ENCODE data around the gene SLC6A5. TPM values are rescaled to one million over a fixed set of nuclear protein-coding genes. Genes with fewer than 3 reads are reported as not detected.

Gene SLC6A5
- total RNA-seq, 2 donors from 2014 or later: 0.11 TPM; not detected in 1

DNA sequence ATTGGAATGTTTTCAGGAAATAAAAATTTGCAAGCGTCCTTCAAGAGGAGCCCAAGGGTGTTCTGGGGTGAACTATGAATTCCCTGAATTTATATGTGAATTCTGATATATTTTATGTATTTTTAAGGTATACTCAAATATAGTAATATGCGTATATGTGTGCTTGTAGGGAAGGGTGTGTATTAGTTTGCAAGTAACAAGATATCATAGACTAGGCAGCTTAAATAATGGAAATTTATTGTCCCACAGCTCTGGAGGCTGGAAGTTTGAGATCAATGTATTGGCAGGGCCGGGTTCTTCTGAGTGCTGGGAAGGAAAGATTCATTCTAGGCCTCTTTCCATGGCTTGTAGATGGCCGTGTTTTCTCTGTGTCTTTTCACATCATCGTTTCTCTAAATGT, 16.2 kb upstream of the SLC6A5 start:
- DNase-seq (ENCODE audit: low spot score): no peak
- TF ChIP-seq, protein P1, sequence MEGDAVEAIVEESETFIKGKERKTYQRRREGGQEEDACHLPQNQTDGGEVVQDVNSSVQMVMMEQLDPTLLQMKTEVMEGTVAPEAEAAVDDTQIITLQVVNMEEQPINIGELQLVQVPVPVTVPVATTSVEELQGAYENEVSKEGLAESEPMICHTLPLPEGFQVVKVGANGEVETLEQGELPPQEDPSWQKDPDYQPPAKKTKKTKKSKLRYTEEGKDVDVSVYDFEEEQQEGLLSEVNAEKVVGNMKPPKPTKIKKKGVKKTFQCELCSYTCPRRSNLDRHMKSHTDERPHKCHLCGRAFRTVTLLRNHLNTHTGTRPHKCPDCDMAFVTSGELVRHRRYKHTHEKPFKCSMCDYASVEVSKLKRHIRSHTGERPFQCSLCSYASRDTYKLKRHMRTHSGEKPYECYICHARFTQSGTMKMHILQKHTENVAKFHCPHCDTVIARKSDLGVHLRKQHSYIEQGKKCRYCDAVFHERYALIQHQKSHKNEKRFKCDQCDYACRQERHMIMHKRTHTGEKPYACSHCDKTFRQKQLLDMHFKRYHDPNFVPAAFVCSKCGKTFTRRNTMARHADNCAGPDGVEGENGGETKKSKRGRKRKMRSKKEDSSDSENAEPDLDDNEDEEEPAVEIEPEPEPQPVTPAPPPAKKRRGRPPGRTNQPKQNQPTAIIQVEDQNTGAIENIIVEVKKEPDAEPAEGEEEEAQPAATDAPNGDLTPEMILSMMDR (IDR thresholded peaks at IDR 0.05): no peak
- Histone ChIP-seq H3K4me3 (no peak overlapping the region), H3K4me1 (no peaks in the 10 kb centered on the region), H3K36me3 (no peaks in the 10 kb centered on the region), H3K9me3 (no peaks in the 10 kb centered on the region), H3K27me3 (no peaks in the 10 kb centered on the region), H3K27ac (no peak overlapping the region)

DNA sequence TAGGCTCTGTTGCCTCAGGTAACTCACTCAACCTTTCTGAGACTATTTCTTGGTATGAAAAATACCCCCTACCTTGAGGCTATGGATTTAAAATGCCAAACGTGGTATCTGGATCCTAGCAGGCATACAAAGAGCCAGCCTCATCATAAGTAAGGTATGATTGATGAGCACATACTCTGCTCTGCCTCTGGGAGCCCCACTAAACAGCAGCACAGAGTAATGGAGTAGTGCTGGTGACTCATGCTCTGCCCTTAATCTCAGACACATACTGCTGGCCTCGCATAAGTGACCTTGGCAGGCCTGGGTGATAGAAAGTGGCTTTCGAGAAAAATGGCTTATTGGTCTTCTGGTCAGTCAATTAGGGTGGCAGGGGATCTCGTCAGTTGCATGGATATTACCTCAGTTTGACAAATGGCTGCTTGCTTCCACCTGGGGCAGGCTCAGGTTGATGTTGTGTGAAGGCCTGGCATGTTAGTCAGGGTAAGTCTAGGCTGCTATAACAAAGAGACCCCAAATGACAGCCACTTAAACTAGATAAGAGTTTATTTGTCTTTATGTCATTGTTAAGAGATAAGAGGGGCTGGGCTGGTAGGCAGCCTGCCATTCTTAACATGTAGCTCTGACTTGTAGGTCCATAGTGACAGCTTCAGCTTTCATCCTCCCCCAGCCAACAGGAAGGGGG, 15.2 kb upstream of the SLC6A5 start:
- Histone ChIP-seq H3K9me3 (no peaks in the 10 kb centered on the region), H3K4me1 (no peaks in the 10 kb centered on the region), H3K27me3 (no peaks in the 10 kb centered on the region), H3K27ac (no peak overlapping the region), H3K36me3 (no peaks in the 10 kb centered on the region), H3K4me3 (no peak overlapping the region)
- no peak for DNase-seq (ENCODE audit: low spot score)
- TF ChIP-seq, protein P1 (IDR thresholded peaks at IDR 0.05): no peak

DNA sequence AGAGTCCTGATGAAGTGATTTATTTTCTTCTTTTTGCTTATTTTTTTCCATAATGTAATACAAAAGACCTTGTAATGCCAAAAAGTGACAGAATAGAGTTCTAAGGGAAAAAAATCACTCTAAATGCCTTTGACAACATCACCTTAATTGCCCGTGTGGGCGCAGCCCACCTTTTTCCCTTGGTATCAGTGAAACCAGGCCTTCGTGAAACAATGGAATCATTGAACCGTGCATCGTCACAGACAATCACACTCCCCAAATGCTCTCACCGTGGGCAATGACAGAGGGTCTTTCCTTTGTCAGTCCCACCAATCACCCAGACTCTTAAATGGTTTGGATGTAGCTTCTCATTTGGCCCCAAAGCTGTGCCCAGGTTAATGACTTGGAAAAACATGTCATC, 9.6 kb upstream of the SLC6A5 start:
- no peaks in the 10 kb centered on the region for H3K4me1 ChIP-seq
- H3K4me3 ChIP-seq: no peak overlapping the region
- no peaks in the 10 kb centered on the region for H3K27me3 ChIP-seq
- H3K9me3 ChIP-seq: no peaks in the 10 kb centered on the region
- H3K27ac ChIP-seq: no peak overlapping the region
- no peaks in the 10 kb centered on the region for H3K36me3 ChIP-seq
- TF ChIP-seq, protein P1 (IDR thresholded peaks at IDR 0.05): no peak
- no peak for DNase-seq (ENCODE audit: low spot score)

DNA sequence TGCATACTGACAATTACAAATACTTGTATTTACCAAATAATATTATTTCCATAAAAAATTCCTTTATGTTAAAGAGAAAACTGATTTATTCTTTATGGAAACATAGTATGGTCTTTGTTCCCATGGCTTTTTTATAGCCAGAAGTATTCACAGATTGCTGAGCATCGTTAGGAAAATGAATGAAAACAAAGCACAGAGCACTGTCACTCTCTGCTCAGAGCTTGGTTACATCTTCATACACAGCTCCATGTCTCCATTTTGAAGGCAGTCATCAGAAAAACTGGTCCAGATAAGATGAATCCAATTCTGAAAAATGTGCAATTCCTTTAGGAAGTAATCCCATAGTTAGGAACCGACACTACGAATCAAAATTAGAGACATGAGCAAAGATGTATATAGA, 9.0 kb upstream of the SLC6A5 start:
- no peak overlapping the region for H3K27ac ChIP-seq
- H3K9me3 ChIP-seq: no peaks in the 10 kb centered on the region
- TF ChIP-seq, protein P1 (IDR thresholded peaks at IDR 0.05): no peak
- DNase-seq (ENCODE audit: low spot score): no peak
- H3K36me3 ChIP-seq: no peaks in the 10 kb centered on the region
- no peaks in the 10 kb centered on the region for H3K27me3 ChIP-seq
- no peaks in the 10 kb centered on the region for H3K4me1 ChIP-seq
- no peak overlapping the region for H3K4me3 ChIP-seq

DNA sequence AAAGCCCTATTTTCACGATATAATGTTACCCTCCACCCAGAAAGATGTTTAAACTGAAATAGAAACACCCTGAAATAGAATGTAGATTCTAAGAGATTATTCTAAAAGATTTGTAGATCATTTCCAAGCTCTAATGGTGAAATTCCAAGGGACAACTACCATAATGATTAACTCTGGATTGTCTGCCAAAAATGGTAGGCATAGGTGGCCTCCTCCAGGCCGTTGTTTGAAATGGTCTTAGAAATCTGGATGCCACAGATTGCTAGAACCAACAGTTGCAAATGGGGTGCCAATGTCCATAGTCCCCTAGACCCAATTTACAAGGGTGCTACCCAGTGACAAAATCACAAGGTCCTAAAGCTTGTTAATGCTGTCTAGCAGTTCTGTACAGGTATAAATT, 6.7 kb upstream of the SLC6A5 start:
- no peak overlapping the region for H3K4me3 ChIP-seq
- H3K4me1 ChIP-seq: peaks cover 0 to 14% of the 10 kb centered on the region in 2 donors
- H3K9me3 ChIP-seq: no peaks in the 10 kb centered on the region
- peaks cover 0 to 16% of the 10 kb centered on the region in 2 donors for H3K27me3 ChIP-seq
- no peak overlapping the region for H3K27ac ChIP-seq
- DNase-seq (ENCODE audit: low spot score): no peak
- H3K36me3 ChIP-seq: no peaks in the 10 kb centered on the region
- TF ChIP-seq, protein P1 (IDR thresholded peaks at IDR 0.05): no peak

Measured in right atrium auricular region (tissue), 2 donors.